Parathyroid adenoma (tissue), 2 donors: ENCODE results near the gene SOAT2.

ENCODE experiments used
- H2AFZ ChIP-seq: fragments of 300-600 bp; sonication (generic); one replicate; pipeline ENCODE4 v1.7.0; 2017; ENCODE audit warnings: antibody characterized with exemption, mild to moderate bottlenecking
- H3K27ac ChIP-seq: fragments of 300-600 bp; sonication (generic); one replicate; pipeline ENCODE4 v1.7.0; 2017
- H3K27me3 ChIP-seq: fragments of 300-600 bp; sonication (generic); one replicate; pipeline ENCODE4 v1.7.0; 2017; ENCODE audit warnings: low read length; ENCODE audit not compliant: control insufficient read depth, insufficient read depth
- H3K36me3 ChIP-seq: fragments of 300-600 bp; sonication (generic); one replicate; pipeline ENCODE4 v1.7.0; 2017; ENCODE audit warnings: low read length; ENCODE audit not compliant: control insufficient read depth, insufficient read depth
- H3K4me1 ChIP-seq: fragments of 300-600 bp; sonication (generic); one replicate; pipeline ENCODE4 v1.7.0; 2017; ENCODE audit warnings: control low read depth
- H3K4me2 ChIP-seq: fragments of 300-600 bp; sonication (generic); one replicate; pipeline ENCODE4 v1.7.0; 2017; ENCODE audit warnings: low read length
- H3K4me3 ChIP-seq: fragments of 300-600 bp; sonication (generic); one replicate; pipeline ENCODE4 v1.7.0; 2017; ENCODE audit warnings: low read depth, low read length
- H3K79me2 ChIP-seq: fragments of 300-600 bp; sonication (generic); one replicate; pipeline ENCODE4 v1.7.0; 2017; ENCODE audit warnings: control low read depth
- H3K9ac ChIP-seq: fragments of 300-600 bp; sonication (generic); one replicate; pipeline ENCODE4 v1.7.0; 2017; ENCODE audit warnings: mild to moderate bottlenecking
- H3K9me3 ChIP-seq: fragments of 300-600 bp; sonication (generic); one replicate; pipeline ENCODE4 v1.7.0; 2017; ENCODE audit warnings: low read length; ENCODE audit not compliant: control insufficient read depth
- TF ChIP-seq, protein P1 (sequence below): fragments of 300-600 bp; sonication (generic); IDR thresholded peaks from one replicate; pipeline ENCODE4 v1.7.0; 2017; ENCODE audit warnings: antibody characterized with exemption, mild to moderate bottlenecking
- donor health status: primary hyperparathyroidism.

SOAT2 gene

DNA sequence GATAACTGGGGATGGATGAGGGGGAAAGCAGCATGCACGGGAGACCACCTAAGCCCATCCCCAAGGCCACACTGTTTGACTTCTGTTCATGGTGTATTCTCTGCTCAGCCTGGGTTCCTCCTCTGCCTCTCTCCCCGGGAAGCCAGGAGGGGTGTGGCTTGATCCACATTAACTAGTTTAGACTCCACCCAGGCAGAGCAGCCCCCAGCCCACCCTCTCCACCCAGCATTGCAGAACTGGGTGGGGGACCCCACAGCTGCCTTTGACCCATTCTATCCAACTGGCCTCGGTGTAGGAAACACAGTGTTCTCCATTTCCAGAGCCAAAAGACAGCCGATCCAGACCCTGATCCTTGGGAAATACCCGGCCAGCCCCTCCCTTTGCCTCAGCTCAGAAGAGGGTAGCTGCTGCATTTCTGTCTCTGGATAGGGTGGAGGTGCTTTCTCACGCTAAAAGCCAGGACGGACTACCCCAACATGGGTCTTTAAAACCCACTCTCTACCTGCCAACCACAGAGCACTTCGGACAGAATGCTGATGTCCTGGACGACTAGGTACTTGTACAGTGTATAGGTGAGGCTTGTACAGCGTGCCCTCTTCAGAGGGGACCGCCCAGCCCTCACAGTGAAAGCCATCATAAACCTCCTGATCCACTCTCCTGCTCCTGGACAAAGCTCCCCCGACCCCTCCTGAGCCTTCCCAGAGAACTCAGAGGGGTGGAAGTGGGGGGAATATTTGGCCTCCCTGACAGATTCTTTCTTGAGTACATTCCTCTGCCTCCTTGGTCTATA is 33.5 kb upstream of the SOAT2 start:
- no peaks in the 10 kb centered on the region for H3K79me2 ChIP-seq
- no peaks in the 10 kb centered on the region for H3K9me3 ChIP-seq
- H3K4me3 ChIP-seq: no peak overlapping the region
- H3K27ac ChIP-seq: no peak overlapping the region
- no peak overlapping the region for H2AFZ ChIP-seq
- H3K9ac ChIP-seq: no peak overlapping the region
- H3K36me3 ChIP-seq: no peaks in the 10 kb centered on the region
- no peak overlapping the region for H3K4me2 ChIP-seq
- TF ChIP-seq, protein P1, sequence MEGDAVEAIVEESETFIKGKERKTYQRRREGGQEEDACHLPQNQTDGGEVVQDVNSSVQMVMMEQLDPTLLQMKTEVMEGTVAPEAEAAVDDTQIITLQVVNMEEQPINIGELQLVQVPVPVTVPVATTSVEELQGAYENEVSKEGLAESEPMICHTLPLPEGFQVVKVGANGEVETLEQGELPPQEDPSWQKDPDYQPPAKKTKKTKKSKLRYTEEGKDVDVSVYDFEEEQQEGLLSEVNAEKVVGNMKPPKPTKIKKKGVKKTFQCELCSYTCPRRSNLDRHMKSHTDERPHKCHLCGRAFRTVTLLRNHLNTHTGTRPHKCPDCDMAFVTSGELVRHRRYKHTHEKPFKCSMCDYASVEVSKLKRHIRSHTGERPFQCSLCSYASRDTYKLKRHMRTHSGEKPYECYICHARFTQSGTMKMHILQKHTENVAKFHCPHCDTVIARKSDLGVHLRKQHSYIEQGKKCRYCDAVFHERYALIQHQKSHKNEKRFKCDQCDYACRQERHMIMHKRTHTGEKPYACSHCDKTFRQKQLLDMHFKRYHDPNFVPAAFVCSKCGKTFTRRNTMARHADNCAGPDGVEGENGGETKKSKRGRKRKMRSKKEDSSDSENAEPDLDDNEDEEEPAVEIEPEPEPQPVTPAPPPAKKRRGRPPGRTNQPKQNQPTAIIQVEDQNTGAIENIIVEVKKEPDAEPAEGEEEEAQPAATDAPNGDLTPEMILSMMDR: no peak
- peaks cover 5% of the 10 kb centered on the region for H3K4me1 ChIP-seq
- H3K27me3 ChIP-seq: no peaks in the 10 kb centered on the region

DNA sequence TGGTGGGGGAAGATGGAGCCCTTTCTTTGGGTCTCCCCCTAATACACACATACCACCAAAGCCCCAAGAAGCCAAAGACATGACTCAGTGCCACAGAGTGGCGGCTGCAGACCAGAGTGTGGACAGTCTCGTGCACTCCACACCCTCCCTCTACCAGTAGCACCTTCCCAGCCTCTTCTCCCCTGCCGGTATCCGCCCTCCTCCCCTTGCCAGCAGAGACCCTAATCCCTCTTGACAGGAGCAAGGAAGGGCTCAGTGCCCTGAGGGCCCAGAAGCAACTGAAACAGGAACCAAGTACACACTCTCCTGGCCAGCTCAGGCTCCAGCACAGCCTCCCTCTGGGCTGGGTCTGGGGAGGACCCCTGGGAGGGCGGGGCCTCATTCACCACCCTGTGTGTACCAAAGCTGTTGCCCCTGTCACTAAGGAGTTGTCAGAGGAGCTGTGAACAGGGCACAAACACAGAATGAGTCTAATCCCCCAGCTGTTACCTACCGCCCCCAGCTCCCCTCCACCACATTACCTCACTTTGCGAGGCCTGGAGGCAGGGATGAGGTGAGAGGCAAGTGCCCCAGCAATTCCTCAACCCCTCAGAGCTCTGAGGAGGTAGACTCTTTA is 32.3 kb upstream of the SOAT2 start:
- peak overlapping the region; percentile 53 for H3K27ac ChIP-seq

DNA sequence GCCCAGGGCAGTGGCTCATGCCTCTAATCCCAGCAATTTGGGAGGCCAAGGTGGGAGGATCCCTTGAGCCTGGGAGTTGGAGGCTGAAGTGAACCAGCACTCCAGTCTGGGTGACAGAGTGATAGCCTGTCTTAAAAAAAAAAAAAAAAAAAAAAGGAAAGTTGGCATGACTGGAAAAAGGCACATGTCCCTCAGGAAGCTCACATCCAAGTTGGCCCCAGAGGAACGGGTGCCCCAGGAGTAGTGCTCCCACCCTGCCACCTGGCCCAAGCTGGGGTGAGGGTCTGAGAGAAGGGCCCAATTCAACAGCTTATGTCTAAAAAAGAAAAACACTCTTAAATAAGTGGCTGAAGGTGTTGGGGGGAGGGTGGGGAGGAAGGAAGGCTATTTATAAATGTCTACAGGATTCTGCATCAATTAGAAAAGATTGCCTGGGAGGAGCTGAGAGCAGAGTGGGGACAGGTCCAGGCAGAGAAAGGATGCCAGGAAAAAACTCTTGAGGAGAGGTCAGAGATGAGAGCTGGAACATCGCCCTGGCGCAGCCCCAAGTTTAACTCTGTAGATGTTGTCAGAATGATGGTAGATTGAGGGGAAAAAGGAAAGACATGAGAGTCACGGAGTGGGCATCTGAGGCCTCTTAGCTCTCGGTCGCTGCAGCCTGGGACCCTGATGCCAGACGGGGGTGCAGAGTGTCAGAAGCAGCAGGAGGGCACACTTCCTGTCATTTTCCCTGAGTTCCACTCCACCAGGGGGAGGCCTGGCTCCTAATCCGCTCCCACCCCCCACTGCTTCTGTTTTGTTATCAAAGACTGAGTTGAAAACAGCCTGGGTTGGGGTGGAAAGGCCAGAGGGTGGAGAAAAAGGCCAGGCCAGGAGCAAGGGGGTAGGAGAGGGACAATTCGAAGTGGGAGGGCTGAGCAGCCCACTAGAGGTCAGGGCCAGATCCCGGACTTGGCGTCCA is 31.4 kb upstream of the SOAT2 start:
- Histone ChIP-seq H3K27me3 (no peaks in the 10 kb centered on the region), H3K4me3 (no peak overlapping the region), H3K4me2 (no peak overlapping the region), H3K9me3 (no peaks in the 10 kb centered on the region), H3K36me3 (no peaks in the 10 kb centered on the region), H3K27ac (peak overlapping the region; percentile 53), H3K79me2 (no peaks in the 10 kb centered on the region), H3K9ac (no peak overlapping the region), H3K4me1 (no peaks in the 10 kb centered on the region), H2AFZ (no peak overlapping the region)
- TF ChIP-seq, protein P1: no peak

More for the DNA sequence above, 32.3 kb upstream of the SOAT2 start:
- Histone ChIP-seq H3K27me3 (no peaks in the 10 kb centered on the region), H3K4me1 (peaks cover 5% of the 10 kb centered on the region), H3K36me3 (no peaks in the 10 kb centered on the region), H3K9ac (no peak overlapping the region), H3K4me3 (no peak overlapping the region), H3K4me2 (no peak overlapping the region), H2AFZ (no peak overlapping the region), H3K79me2 (no peaks in the 10 kb centered on the region), H3K9me3 (no peaks in the 10 kb centered on the region)
- TF ChIP-seq, protein P1: no peak

DNA sequence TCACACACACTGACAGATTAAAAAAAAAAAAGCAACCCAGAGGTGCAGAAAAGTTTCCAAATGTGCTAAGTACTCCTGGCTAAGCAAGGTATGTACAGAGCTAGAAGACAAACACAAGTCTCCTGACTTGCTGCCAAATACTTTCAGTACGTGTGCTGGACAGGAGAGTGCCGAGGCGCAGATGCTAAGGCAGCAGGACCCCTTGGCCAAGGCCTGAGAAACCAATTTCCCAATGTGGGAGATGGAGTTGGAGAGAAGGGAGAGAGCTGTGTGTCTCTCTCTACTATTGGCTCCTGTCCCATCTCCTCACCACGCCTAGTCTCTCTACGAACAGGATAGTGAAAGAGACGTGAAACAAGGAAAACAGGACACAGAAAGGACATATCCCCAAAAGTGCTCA is 29.4 kb upstream of the SOAT2 start:
- no peak overlapping the region for H3K4me3 ChIP-seq
- no peaks in the 10 kb centered on the region for H3K79me2 ChIP-seq
- no peak overlapping the region for H3K9ac ChIP-seq
- peaks cover 4% of the 10 kb centered on the region for H3K4me1 ChIP-seq
- no peak overlapping the region for H3K4me2 ChIP-seq
- no peaks in the 10 kb centered on the region for H3K9me3 ChIP-seq
- H3K27me3 ChIP-seq: no peaks in the 10 kb centered on the region
- no peak overlapping the region for H3K27ac ChIP-seq
- no peaks in the 10 kb centered on the region for H3K36me3 ChIP-seq
- TF ChIP-seq, protein P1: no peak
- no peak overlapping the region for H2AFZ ChIP-seq
